AG08396 (cell line): Measurements from ENCODE around the gene UNC13A.
"Not testable (repeated sequence)": the region's sequence is repeated elsewhere in the genome, so short reads cannot be mapped to it uniquely, and the experiment has no call there.

Experiments
- DNase-seq: peaks from one replicate; pipeline ENCODE4 v3.0.0; 2012; ENCODE audit warnings: low spot score, mixed read lengths

The UNC13A gene

GRCh38 chr19:17570291-17570690 is 117.9 kb downstream of the UNC13A start:
- DNase-seq: not testable (repeated sequence)

GRCh38 chr19:17567940-17568339 is 120.2 kb downstream of the UNC13A start:
- no peak for DNase-seq

GRCh38 chr19:17565611-17566010 is 122.5 kb downstream of the UNC13A start:
- no peak for DNase-seq

- no peak for DNase-seq
These were observed 123.4 kb downstream of the UNC13A start for GRCh38 chr19:17564781-17565180.

GRCh38 chr19:17562561-17562960 is 125.6 kb downstream of the UNC13A start:
- no peak for DNase-seq

GRCh38 chr19:17562097-17562496 is 126.1 kb downstream of the UNC13A start:
- DNase-seq: no peak

- DNase-seq: peak; percentile 72
These were observed 128.0 kb downstream of the UNC13A start for GRCh38 chr19:17560205-17560595.

GRCh38 chr19:17557466-17557865 is 130.7 kb downstream of the UNC13A start:
- DNase-seq: no peak

- no peak for DNase-seq
These were observed 131.2 kb downstream of the UNC13A start for GRCh38 chr19:17556995-17557394.

- peak; percentile 62 for DNase-seq
These were observed 132.0 kb downstream of the UNC13A start for GRCh38 chr19:17555929-17556813.

- peak; percentile 98 for DNase-seq
These were observed 132.7 kb downstream of the UNC13A start, which contains the start of gene COLGALT1 for GRCh38 chr19:17555480-17555928. TSS of gene COLGALT1 (plus strand) at chr19:17555649. CDS start at chr19:17555714, 65 bp downstream.

- no peak for DNase-seq
These were observed 133.1 kb downstream of the UNC13A start for GRCh38 chr19:17554968-17555479.

- peak; percentile 74 for DNase-seq
These were observed 134.9 kb downstream of the UNC13A start for GRCh38 chr19:17553256-17553655.

GRCh38 chr19:17552735-17553134 is 135.4 kb downstream of the UNC13A start:
- not testable (repeated sequence) for DNase-seq
